ENCODE data around the gene B4GALNT1. TPM values are rescaled to one million over a fixed set of nuclear protein-coding genes. Genes with fewer than 3 reads are reported as not detected.

The B4GALNT1 gene
- total RNA-seq, 4 donors from 2014 or later, result 0.88 to 7.9 (median 2.2) TPM

DNA sequence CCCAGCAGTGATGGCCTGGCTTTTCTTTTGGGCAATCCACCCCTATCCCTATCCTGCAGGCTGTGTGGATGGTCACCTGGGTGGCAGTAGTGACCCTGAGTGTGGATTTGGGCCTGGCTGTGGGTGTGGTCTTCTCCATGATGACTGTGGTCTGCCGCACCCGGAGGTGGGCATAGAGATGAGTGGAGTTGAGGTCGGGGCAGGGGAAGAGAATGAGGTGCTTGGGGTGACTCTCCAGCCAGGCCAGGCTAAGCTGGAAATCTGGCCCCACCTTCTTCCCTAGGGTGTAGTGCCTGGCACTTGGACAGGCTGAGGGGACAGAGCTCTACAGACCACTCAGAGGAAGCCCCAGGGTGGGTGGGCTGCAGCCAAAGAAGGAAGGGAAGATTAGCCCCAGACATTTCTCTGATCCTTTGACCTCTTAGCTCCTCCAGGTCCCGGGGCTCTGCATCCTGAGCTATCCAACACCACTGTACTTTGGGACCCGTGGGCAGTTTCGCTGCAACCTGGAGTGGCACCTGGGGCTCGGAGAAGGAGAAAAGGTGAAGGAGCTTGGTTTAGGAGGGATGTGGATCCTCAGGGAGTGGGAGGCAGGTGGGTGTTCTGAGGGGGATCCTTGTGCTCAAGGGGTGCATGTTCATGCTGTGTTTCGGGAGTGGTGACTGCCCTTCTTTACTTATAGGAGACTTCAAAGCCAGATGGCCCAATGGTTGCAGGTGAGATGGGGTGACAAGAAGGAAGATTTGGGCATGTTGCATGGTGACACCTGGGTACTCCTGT lies 8.4 kb downstream of the B4GALNT1 start:
- 64 to 69% methylated on average over 8 of the region's 8 CpGs for WGBS, 2 donors
- intact Hi-C loops (cut with DNase I), result loop anchor here (5.0 kb wide), 2 partner anchors 42 to 167 kb away; partner anchors contain the start of genes GLI1 and INHBE
- no peak for DNase-seq
- no peaks in the 10 kb centered on the region for H3K9me3 ChIP-seq
- H3K36me3 ChIP-seq, result no peaks in the 10 kb centered on the region
- H3K27ac ChIP-seq, result no peak overlapping the region
- H3K4me1 ChIP-seq, result peaks cover 12 to 26% of the 10 kb centered on the region in 2 donors
- H3K4me3 ChIP-seq (replicated peaks in 1 of 3), result no peak overlapping the region
- H3K27me3 ChIP-seq, result peaks cover 40% of the 10 kb centered on the region
- TF ChIP-seq POLR2A (IDR thresholded peaks at IDR 0.05), result no peak
- no peak for TF ChIP-seq CTCF (IDR thresholded peaks at IDR 0.05)

DNA sequence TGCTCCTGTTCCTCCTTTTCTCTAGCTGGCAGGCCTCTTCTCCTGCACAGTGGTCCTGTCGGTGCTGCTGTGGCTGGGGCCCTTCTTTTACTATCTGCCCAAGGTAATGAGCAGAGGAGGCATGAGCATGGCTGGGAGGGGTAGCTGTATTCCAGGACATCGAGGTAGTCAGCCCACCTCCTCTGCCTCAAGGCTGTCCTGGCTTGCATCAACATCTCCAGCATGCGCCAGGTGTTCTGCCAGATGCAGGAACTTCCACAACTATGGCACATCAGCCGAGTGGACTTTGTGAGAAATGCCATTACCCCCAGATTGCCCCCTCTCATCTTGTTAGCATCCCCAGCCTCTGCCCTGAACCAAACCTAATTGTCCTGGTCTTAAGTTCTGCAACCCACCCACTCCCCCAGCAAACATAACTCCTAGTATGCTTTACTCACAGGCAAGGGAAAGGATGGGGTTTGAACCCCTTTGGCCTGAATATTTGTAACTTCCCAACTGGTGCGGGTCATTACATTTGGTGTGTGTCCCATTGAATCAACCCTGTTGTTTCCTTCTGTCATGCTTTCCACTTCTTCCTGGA lies 9.1 kb downstream of the B4GALNT1 start:
- Histone ChIP-seq H3K4me1 (peaks cover 12 to 29% of the 10 kb centered on the region in 2 donors), H3K36me3 (no peaks in the 10 kb centered on the region), H3K9me3 (no peaks in the 10 kb centered on the region), H3K27me3 (peaks cover 40% of the 10 kb centered on the region), H3K27ac (no peak overlapping the region), H3K4me3 (replicated peaks in 1 of 3) (no peak overlapping the region)
- TF ChIP-seq POLR2A (IDR thresholded peaks at IDR 0.05), result no peak
- no peak for TF ChIP-seq CTCF (IDR thresholded peaks at IDR 0.05)
- 55 to 65% methylated on average over 5 of the region's 5 CpGs for WGBS, 2 donors
- intact Hi-C loops (cut with DNase I), result loop anchor here (5.0 kb wide), 2 partner anchors 42 to 167 kb away; partner anchors contain the start of genes GLI1 and INHBE
- DNase-seq, result no peak

GRCh38 chr12:57623385-57623784 lies 9.6 kb downstream of the B4GALNT1 start:
- intact Hi-C loops (cut with DNase I), result loop anchor here (5.0 kb wide), 2 partner anchors 41 to 166 kb away; partner anchors contain the start of genes GLI1 and INHBE

GRCh38 chr12:57622293-57623245 lies 10.4 kb downstream of the B4GALNT1 start:
- intact Hi-C loops (cut with DNase I), result loop anchor here (5.0 kb wide), 2 partner anchors 40 to 165 kb away; partner anchors contain the start of genes GLI1 and INHBE
- Histone ChIP-seq H3K9me3 (no peaks in the 10 kb centered on the region), H3K27me3 (peaks cover 39% of the 10 kb centered on the region), H3K36me3 (no peaks in the 10 kb centered on the region), H3K4me3 (replicated peaks in 1 of 3) (no peak overlapping the region), H3K4me1 (peaks cover 7 to 23% of the 10 kb centered on the region in 2 donors), H3K27ac (no peak overlapping the region)
- WGBS, 2 donors, result 66 to 68% methylated on average over 9 of the region's 9 CpGs
- TF ChIP-seq CTCF (IDR thresholded peaks at IDR 0.05), result no peak
- TF ChIP-seq POLR2A (IDR thresholded peaks at IDR 0.05), result no peak
- DNase-seq, result no peak

More at GRCh38 chr12:57623385-57623784, 9.6 kb downstream of the B4GALNT1 start:
- H3K9me3 ChIP-seq, result no peaks in the 10 kb centered on the region
- peaks cover 12 to 29% of the 10 kb centered on the region in 2 donors for H3K4me1 ChIP-seq
- DNase-seq, result no peak
- no peak overlapping the region for H3K4me3 ChIP-seq (replicated peaks in 1 of 3)
- H3K27ac ChIP-seq, result no peak overlapping the region
- TF ChIP-seq CTCF (IDR thresholded peaks at IDR 0.05) (no peak), POLR2A (IDR thresholded peaks at IDR 0.05) (no peak)
- no peaks in the 10 kb centered on the region for H3K36me3 ChIP-seq
- peaks cover 40% of the 10 kb centered on the region for H3K27me3 ChIP-seq
- WGBS, 2 donors, result 64 to 79% methylated on average over 2 of the region's 2 CpGs

All from thyroid gland (tissue), 4 donors.